Activated T-helper 17 cell treated with anti-CD3 and anti-CD28 coated beads, Interleukin-2, amount 50 U/mL, for 72 hours (primary cell): ENCODE data around the gene TSC1. TPM values are rescaled to one million over a fixed set of nuclear protein-coding genes. Genes with fewer than 3 reads are reported as not detected.

ENCODE experiments used
- ATAC-seq: fragments of 150-1000 bp; cut with Tn5 transposase; replicated peaks from 2 replicates; pipeline ENCODE4 v1.10.0; 2021; ENCODE audit warnings: mild to moderate bottlenecking, moderate library complexity
- H3K27ac Mint-ChIP-seq: one replicate; pipeline ENCODE4 v1.8.0; 2022; ENCODE audit warnings: mixed read lengths
- H3K27me3 Mint-ChIP-seq: one replicate; pipeline ENCODE4 v1.8.0; 2022; ENCODE audit warnings: mixed read lengths
- H3K36me3 Mint-ChIP-seq: one replicate; pipeline ENCODE4 v1.8.0; 2022; ENCODE audit warnings: low read depth, mild to moderate bottlenecking, mixed read lengths
- H3K4me1 Mint-ChIP-seq: one replicate; pipeline ENCODE4 v1.8.0; 2022; ENCODE audit warnings: mixed read lengths
- H3K4me3 Mint-ChIP-seq: one replicate; pipeline ENCODE4 v1.8.0; 2022; ENCODE audit warnings: mild to moderate bottlenecking, mixed read lengths
- H3K9me3 Mint-ChIP-seq: one replicate; pipeline ENCODE4 v1.8.0; 2022; ENCODE audit warnings: mixed read lengths
- total RNA-seq, 2 donors: library from RNA; stranded (reverse); gene quantifications; one replicate each; pipeline ENCODE4 v1.2.3, GENCODE V29; 2022

The TSC1 gene
- total RNA-seq, 2 donors from 2014 or later = 31.2 to 45.4 TPM

DNA sequence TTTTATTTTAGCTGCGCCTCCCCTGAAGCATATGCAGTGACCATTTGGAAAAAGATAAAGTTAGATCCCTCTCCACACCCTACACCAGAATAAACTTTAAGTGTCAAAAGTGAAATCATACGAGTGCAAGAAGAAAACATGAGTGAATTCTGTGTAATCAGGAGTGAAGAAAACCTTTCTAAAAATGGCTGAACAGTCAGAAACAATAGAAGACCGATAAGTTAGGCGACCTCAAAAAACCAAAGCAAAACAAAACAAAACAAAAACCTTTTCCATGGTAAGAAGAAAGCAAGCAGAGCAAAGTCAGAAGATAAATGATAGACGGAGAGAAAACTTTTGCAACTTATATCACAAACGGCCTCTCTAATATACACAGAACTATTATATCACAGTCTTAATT is 16.6 kb upstream of the TSC1 start:
- Mint-ChIP-seq H3K4me1 (no peaks in the 10 kb centered on the region), H3K27ac (no peak overlapping the region), H3K4me3 (no peak overlapping the region), H3K9me3 (peaks cover 8% of the 10 kb centered on the region), H3K36me3 (no peaks in the 10 kb centered on the region), H3K27me3 (peaks cover 14% of the 10 kb centered on the region)
- no peak for ATAC-seq

DNA sequence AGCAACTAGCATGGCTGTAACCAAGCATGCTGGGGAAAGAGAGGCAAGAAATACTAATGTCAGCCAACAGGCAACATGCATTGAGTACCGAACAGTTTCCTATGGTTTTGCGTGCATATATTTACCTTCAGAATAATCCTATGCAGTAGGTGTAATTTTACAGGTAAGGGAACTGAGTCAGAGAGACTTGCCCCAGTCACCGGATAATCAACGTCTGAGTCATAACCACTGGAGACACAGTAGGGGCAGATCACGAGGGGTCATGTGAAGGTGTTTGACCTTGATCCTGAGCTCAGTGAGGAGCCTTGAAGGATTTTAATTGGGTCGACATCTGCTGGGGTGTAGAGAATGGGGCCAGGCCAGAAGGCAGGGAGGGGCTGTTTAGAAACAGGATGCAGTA is 13.4 kb upstream of the TSC1 start:
- Mint-ChIP-seq H3K9me3 (peaks cover 8% of the 10 kb centered on the region), H3K36me3 (no peaks in the 10 kb centered on the region), H3K27me3 (peaks cover 14% of the 10 kb centered on the region), H3K4me3 (no peak overlapping the region), H3K4me1 (no peaks in the 10 kb centered on the region), H3K27ac (no peak overlapping the region)
- no peak for ATAC-seq

DNA sequence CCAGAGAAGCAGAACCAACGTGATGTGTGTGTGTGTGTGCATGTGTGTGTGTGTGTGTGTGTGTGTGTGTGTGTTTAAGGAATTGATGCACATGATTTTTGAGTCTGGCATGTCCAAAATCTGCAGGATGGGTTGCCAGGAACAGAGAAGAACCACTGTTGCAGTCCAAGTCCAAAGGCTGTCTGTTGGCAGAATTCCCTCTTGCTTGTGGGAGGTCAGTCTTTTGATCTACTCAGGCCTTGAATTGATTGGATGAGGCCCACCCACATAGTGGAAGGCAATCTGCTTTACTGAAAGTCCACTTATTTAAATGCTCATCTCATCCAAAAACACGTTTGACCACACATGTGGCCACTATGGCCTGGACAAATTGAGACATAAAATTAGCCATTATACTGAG is 11.4 kb upstream of the TSC1 start:
- Mint-ChIP-seq H3K4me3 (no peak overlapping the region), H3K27ac (no peak overlapping the region), H3K27me3 (peaks cover 12% of the 10 kb centered on the region), H3K9me3 (peaks cover 8% of the 10 kb centered on the region), H3K36me3 (no peaks in the 10 kb centered on the region), H3K4me1 (no peaks in the 10 kb centered on the region)
- no peak for ATAC-seq

DNA sequence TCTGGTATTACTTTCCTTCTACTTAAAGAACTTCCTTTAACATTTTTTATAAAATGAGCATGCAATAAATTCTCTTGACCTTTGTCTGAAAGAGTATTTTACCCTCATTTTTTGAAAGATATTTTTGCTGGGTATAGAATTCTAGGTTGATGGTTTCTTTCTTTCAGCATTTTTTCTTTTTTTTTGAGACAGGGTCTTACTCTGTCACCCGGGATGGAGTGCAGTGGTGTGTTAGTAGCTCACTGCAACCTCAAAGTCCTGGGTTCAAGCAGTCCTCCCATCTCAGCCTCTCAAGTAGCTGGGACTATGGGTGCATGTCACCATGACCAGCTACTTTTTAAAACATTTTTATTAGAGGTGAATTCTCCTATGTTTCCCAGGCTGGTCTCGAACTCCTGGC is 10.7 kb upstream of the TSC1 start:
- no peak for ATAC-seq
- H3K36me3 Mint-ChIP-seq = no peaks in the 10 kb centered on the region
- peaks cover 8% of the 10 kb centered on the region for H3K9me3 Mint-ChIP-seq
- peaks cover 12% of the 10 kb centered on the region for H3K27me3 Mint-ChIP-seq
- no peak overlapping the region for H3K4me3 Mint-ChIP-seq
- H3K4me1 Mint-ChIP-seq = no peaks in the 10 kb centered on the region
- no peak overlapping the region for H3K27ac Mint-ChIP-seq

DNA sequence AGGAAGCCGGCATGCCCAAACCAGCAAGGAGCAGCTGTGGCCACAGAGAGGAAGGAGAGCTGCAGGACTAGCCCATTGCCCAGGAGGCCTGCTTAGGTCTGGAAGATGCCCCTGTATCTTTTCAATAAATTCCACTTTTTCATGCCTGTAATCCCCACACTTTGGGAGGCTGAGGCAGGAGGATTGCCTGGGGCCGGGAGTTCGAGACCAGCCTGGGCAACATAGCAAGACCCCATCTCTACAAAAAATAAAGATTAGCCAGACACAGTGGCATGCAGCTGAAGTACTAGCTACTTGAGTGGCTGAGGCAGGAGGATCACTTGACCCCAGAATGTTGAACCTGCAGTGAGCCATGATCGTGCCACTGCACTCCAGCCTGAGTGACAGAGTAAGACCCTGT is 5.3 kb upstream of the TSC1 start:
- Mint-ChIP-seq H3K36me3 (peaks cover under 1% of the 10 kb centered on the region), H3K9me3 (no peaks in the 10 kb centered on the region), H3K27ac (no peak overlapping the region), H3K27me3 (no peaks in the 10 kb centered on the region), H3K4me3 (no peak overlapping the region), H3K4me1 (peaks cover 5% of the 10 kb centered on the region)
- no peak for ATAC-seq

DNA sequence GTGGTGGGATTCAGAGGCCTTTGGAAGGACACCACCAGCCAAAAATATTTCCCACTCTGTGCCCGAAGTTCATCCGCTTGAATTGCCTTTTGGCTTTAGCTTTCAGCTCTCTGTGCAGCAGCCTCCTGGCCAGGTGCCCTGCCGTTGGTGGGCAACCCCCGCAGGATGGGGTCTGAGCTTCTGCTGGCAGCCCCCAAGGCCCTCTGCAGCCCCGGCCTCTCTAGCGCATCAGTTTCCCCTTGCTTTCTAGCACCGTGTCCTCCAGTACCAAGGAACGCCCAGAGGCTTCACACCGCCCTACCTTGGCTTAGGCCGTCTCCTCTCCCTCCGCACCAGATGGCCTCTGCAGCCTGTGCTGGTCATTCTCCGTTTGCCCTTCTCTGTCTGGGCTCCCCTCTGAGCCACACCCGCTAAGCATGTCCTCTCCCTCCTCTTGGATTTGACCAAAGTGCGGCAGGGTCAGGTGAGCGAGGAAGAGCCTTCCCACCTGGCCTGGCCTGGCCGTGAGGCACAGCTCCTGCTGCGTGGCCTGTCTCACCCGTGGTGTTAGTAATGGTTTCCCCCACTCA is 4.2 kb upstream of the TSC1 start:
- no peak for ATAC-seq

DNA sequence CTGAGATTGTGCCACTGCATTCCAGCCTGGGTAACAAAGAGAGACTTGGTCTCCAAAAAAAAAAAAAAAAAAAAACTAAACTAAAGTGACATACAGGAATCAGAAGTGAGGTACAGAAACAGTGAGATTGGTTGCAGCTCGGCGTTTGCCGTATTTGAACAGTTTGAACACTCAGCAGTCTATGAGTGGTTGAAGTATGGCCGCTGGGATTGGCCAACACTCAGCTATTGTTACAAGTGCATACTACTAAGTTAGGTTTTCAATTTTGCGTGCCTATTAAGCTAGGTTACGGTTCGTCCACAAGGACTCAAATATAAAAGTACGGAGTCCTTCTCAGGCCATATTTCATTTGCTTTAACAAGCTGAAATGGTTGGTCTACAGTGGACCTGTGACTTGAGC is 3.3 kb upstream of the TSC1 start:
- Mint-ChIP-seq H3K27ac (no peak overlapping the region), H3K27me3 (no peaks in the 10 kb centered on the region), H3K4me3 (no peak overlapping the region), H3K9me3 (no peaks in the 10 kb centered on the region), H3K36me3 (peaks cover 5% of the 10 kb centered on the region), H3K4me1 (peaks cover 17% of the 10 kb centered on the region)
- ATAC-seq = no peak

More for the DNA sequence above, 4.2 kb upstream of the TSC1 start:
- H3K4me1 Mint-ChIP-seq = peaks cover 13% of the 10 kb centered on the region
- no peak overlapping the region for H3K27ac Mint-ChIP-seq
- H3K4me3 Mint-ChIP-seq = no peak overlapping the region
- H3K9me3 Mint-ChIP-seq = no peaks in the 10 kb centered on the region
- H3K27me3 Mint-ChIP-seq = no peaks in the 10 kb centered on the region
- H3K36me3 Mint-ChIP-seq = peaks cover 5% of the 10 kb centered on the region

DNA sequence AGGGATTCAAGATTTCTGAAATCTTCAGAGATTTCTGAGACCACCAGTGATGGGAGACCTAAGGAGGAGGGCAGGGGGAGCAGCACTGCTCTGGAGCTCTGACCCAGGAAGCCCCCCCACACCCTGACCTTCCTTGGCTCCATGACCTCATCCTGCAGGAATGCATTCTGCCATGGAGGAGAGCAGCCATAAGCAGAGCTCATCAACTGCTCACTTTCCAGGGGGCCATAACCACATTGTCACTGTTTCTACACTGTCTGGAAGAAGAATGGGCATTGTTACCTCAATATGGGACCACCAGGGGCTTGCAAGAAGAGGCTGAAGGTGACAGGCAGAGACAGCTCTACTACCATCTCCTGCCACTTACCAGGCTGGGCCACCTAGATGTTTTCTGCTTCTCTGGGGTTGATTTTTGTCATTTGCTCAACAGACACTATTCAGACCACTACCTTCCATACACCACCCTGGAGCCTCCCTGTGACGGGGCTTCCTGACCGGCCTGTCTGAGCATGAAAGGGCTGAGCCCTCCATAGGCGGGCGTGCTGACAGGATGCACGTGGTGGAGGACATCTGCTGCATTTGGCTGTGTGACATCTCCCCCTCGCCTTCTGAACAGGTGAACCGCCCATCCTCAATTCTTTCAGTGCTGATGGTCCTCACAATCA is 2.3 kb upstream of the TSC1 start:
- Mint-ChIP-seq H3K9me3 (no peaks in the 10 kb centered on the region), H3K4me3 (no peak overlapping the region), H3K36me3 (peaks cover 5% of the 10 kb centered on the region), H3K4me1 (peaks cover 22% of the 10 kb centered on the region), H3K27me3 (no peaks in the 10 kb centered on the region), H3K27ac (no peak overlapping the region)
- no peak for ATAC-seq

DNA sequence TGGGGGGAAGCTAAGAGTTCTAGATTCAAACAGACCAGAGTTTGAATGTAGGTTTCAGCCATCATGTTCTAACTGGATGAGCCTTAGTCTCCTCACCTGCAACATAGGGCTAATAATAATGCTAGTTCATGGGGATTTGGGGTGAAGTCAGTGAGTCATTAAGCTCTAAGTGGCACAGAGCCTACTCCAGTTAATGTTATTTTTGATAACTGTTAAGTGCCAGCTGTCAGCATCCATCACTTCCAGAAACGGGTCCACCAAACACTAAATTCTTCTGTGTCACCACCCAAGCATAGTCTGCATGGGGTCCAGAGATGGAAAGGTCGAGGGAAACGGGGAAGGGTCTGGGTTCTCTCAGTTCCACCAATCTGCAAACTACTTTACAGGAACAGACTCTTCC is 1.8 kb upstream of the TSC1 start:
- no peaks in the 10 kb centered on the region for H3K9me3 Mint-ChIP-seq
- H3K4me1 Mint-ChIP-seq = peaks cover 22% of the 10 kb centered on the region
- H3K27ac Mint-ChIP-seq = no peak overlapping the region
- peaks cover 5% of the 10 kb centered on the region for H3K36me3 Mint-ChIP-seq
- no peaks in the 10 kb centered on the region for H3K27me3 Mint-ChIP-seq
- no peak for ATAC-seq
- H3K4me3 Mint-ChIP-seq = peak overlapping the region; percentile 99

DNA sequence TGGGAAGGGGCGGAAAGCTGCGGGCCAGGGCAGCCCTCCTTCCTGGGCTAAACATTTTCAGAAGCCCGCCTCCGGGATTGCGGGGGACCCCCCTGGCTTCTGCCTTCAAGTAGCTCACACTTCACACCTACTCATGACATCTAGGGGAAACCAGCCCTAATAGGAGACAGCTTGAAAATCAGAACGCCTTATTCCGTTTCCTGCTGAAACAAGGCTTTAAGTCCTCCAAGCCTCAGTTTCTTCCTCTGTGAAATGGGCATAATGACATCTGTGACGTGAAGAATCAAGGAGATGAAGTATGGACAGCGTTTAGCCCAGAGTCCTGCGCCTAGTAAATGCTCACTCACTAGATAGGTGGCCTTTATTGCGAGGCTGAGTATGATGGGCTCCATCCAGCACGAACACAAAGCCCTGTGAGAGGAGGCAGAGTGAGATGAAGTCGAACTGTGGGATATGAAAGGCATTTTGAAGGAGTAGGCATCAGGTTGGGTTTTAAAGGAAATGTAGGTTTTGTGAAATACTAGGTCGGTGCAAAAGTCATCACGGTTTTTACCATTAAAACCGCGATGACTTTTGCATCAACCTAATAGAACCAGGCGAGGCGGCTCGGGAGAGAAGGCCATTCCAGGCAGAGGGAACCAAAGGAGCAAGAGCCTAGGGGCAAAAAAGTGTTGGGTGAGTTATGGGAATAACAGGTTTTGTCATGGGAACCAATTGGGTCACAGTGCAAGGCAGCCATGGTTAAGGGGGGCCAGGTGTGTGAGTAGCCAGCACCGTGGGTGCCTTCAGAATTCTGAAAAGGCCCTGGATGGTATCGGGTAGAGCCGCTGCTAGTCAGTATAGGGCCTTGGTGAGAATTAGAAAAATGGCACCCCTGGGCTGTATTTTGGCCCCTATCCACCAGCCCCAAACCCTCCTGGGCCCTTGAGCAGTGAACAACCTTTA is 1.0 kb upstream of the TSC1 start:
- H3K9me3 Mint-ChIP-seq = no peaks in the 10 kb centered on the region
- H3K4me3 Mint-ChIP-seq = peak overlapping the region; percentile 99
- H3K27ac Mint-ChIP-seq = peak overlapping the region; percentile 100
- peak; percentile 18 for ATAC-seq
- peaks cover 22% of the 10 kb centered on the region for H3K4me1 Mint-ChIP-seq
- H3K36me3 Mint-ChIP-seq = peaks cover 5% of the 10 kb centered on the region
- no peaks in the 10 kb centered on the region for H3K27me3 Mint-ChIP-seq

DNA sequence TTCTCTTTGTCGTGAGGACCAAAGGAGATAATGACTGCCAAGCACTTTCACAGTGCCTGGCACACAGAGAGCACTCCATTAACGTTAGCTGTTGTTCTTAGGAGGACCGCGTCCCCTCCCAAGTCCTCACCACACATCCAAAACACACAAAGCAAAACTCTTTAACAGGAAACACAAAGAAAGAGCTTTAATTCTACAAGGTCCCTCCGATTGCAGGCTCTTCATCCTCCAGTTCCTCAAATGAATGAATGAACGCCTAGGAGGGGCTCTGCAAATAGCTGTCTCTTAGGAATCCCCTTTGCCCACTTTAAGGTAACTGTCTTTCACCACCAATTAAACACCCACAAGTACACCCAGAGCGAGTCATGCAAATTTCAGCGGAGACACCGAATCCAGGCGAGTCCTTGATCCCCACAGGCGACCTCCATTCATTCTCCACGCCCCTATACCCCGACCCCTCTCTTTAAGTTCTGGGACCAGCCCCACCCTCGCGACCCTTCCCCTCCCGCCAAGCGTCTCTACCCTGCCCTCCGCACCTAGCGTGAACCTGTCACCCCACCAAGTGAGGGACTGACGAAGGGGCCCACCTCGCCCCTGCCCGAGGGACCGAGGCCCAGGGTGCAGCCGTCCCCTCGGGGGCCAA is 644 bp downstream of the TSC1 start:
- ATAC-seq = no peak
- Mint-ChIP-seq H3K27ac (peak overlapping the region; percentile 100), H3K4me3 (peak overlapping the region; percentile 99), H3K27me3 (no peaks in the 10 kb centered on the region), H3K4me1 (peaks cover 22% of the 10 kb centered on the region), H3K36me3 (peaks cover 5% of the 10 kb centered on the region), H3K9me3 (no peaks in the 10 kb centered on the region)

DNA sequence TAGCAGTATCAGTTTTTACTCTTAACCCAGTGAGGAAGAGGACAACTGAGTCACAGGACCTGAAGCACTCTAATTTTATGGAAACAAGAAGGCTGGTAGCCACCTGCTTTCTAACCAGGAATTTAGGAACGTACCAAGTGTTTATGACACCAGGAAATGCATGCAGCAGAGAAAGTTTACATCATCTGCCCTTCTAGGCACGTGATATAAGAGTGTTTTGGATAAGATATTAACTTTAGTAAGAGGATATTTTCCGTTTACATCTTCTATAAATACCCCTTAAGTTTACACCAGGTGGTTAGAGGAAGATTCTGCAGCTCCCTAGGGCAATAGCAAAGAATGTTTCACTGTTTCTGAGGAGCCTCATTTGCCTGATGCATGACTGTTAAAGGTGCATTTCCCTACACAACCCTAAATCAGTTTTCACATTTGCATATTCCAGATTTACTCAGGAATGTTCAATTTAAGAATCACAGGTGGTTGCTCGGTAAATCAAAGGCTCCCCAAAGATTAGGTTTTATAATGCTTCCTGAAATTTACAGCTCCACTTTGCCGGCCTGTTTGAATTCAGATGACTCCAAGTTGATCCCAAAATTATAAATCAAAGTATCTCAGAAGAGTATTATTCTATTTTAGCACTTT is 1.8 kb downstream of the TSC1 start:
- Mint-ChIP-seq H3K4me1 (peaks cover 22% of the 10 kb centered on the region), H3K4me3 (peak overlapping the region; percentile 99), H3K27me3 (no peaks in the 10 kb centered on the region), H3K9me3 (no peaks in the 10 kb centered on the region), H3K36me3 (peaks cover 5% of the 10 kb centered on the region), H3K27ac (no peak overlapping the region)
- no peak for ATAC-seq

DNA sequence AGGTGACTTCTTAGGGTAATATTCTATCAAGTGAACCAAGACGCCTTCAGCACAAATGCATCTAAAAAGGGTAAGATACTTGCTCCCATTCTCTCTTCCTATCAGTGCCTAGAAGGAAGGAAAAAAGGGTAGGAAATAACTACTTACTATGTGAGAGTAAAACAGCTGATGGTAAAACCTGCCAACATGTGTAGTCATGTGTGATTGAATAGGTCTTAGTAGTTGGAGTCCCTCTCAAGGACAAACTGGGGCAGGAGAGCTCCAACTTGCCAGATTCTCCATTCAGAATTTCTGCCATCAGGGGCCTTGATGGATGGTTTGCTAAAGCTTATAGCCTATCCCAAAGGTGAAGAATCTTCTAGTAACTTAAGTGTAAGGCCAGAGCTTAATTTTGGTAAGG is 5.2 kb downstream of the TSC1 start:
- ATAC-seq = no peak
- Mint-ChIP-seq H3K4me3 (no peak overlapping the region), H3K27me3 (no peaks in the 10 kb centered on the region), H3K9me3 (no peaks in the 10 kb centered on the region), H3K36me3 (peaks cover 12% of the 10 kb centered on the region), H3K27ac (no peak overlapping the region), H3K4me1 (peaks cover 16% of the 10 kb centered on the region)

DNA sequence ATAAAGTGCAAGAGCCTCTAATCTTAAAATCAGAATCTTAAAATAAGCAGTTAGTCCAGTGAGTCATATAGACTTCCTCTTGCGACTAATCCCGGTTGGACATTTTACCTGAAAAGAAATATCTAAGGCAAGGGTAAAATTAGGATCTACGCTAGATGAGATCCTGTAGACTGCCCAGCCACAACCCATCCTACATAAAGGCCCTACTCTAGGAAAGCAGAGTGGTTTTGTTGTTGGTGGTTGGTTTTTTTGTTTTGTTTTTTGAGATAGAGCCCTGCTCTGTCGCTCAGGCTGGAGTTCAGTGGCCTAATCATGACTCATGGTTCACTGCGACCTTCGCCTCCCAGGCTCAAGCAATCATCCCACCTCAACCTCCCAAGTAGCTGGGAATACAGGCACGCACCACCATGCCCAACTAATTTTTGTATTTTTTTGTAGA is 6.9 kb downstream of the TSC1 start:
- peaks cover 11% of the 10 kb centered on the region for H3K4me1 Mint-ChIP-seq
- no peak overlapping the region for H3K27ac Mint-ChIP-seq
- ATAC-seq = no peak
- peaks cover 27% of the 10 kb centered on the region for H3K36me3 Mint-ChIP-seq
- H3K9me3 Mint-ChIP-seq = no peaks in the 10 kb centered on the region
- no peak overlapping the region for H3K4me3 Mint-ChIP-seq
- H3K27me3 Mint-ChIP-seq = no peaks in the 10 kb centered on the region
